SU-DHL-6 (cell line): ENCODE data around the gene JAKMIP1.

ENCODE experiments used
- EZH2phosphoT487 ChIP-seq: fragments of 200-600 bp; sonication (generic), shearing (Covaris generic); conservative IDR thresholded peaks from 2 replicates; pipeline ENCODE4 v1.6.1; 2018; ENCODE audit warnings: mild to moderate bottlenecking, antibody characterized with exemption, low read length, moderate library complexity, mixed read lengths
- TF ChIP-seq, protein P1 (sequence below): fragments of 200-600 bp; sonication (generic); IDR thresholded peaks from one replicate; pipeline ENCODE4 v1.5.1; 2017; ENCODE audit warnings: antibody characterized with exemption, mild to moderate bottlenecking, low read length, moderate library complexity; ENCODE audit not compliant: insufficient read depth, poor library complexity, severe bottlenecking

DNA sequence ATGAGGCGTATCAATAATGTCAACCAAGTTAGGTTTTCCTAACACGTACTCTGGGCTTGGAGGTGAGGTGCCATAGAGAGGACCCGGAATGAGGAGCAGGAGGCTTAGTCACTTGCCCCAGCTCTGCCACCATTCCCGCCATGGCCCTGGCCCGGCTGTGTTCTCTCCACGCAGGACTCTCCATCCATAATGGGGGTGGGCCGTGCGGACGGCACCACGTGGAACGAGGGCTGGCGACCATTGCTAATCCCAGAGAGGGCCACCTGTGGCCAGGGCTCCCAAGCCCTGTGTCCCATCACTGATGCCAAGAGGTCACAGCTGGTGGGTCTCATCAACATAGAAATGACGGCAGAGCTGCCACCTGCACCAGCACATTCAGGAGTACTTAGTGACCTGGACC is 76.4 kb downstream of the JAKMIP1 start:
- no peak for TF ChIP-seq EZH2phosphoT487
- TF ChIP-seq, protein P1, sequence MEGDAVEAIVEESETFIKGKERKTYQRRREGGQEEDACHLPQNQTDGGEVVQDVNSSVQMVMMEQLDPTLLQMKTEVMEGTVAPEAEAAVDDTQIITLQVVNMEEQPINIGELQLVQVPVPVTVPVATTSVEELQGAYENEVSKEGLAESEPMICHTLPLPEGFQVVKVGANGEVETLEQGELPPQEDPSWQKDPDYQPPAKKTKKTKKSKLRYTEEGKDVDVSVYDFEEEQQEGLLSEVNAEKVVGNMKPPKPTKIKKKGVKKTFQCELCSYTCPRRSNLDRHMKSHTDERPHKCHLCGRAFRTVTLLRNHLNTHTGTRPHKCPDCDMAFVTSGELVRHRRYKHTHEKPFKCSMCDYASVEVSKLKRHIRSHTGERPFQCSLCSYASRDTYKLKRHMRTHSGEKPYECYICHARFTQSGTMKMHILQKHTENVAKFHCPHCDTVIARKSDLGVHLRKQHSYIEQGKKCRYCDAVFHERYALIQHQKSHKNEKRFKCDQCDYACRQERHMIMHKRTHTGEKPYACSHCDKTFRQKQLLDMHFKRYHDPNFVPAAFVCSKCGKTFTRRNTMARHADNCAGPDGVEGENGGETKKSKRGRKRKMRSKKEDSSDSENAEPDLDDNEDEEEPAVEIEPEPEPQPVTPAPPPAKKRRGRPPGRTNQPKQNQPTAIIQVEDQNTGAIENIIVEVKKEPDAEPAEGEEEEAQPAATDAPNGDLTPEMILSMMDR = no peak
